Esophagus mucosa (tissue), 1 donor: Measurements from ENCODE around the gene TANC1. TPM values are rescaled to one million over a fixed set of nuclear protein-coding genes. Genes with fewer than 3 reads are reported as not detected.

ENCODE experiments used
- ATAC-seq: fragments of 200-7000 bp; cut with Tn5 transposase; one replicate; pipeline ENCODE4 v1.9.1; 2020
- total RNA-seq: library from RNA; stranded (reverse); gene quantifications from one replicate; pipeline ENCODE4 v1.2.4, GENCODE V29; 2023
- donor health status: DM: yes; HTN: yes; CAD: no.

The TANC1 gene
- 23.8 TPM for total RNA-seq

DNA sequence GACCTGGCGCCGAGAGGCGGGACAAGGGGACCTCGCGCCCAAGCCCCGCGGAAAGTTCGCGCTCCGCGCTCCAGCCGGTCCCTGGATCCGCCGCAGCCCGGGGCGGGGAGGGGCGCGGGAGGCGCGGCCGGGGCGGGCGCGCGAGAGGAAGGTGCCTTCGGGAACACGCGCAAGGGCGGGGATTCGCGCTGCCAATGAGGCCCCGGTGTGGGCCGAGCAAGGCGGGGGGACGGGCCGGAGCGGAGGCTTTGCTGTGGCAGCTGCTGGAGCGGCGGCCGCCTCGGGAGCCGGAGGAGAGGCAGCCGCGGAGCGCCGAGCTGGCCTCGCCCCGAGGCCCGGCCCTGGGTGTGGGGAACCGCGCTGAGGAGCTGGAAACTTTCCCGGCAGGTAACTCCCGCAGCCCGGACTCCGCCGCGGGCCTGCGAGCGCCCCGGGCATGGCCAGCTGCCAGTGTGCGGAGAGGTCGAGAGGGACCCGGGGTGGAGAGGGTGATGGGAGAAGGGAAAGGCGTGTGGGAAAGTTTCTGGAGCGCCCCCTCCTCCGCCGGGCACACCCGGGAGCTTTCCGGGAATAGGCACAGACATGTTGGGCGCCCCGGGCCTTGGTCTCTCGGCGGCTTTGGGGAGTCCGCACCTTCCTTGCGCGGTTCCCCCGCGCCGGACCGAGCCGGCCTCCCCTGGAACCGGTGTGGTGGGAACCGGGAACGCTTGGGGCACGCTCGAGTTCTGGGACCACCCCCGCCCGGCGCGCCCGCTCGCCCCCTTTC lies at the start of gene TANC1:
TSS of gene TANC1 (plus strand) at position 245 of the 766 bp plus-strand sequence. CDS start 97,271 bp downstream, outside the sequence.
- ATAC-seq, result peak; percentile 96

DNA sequence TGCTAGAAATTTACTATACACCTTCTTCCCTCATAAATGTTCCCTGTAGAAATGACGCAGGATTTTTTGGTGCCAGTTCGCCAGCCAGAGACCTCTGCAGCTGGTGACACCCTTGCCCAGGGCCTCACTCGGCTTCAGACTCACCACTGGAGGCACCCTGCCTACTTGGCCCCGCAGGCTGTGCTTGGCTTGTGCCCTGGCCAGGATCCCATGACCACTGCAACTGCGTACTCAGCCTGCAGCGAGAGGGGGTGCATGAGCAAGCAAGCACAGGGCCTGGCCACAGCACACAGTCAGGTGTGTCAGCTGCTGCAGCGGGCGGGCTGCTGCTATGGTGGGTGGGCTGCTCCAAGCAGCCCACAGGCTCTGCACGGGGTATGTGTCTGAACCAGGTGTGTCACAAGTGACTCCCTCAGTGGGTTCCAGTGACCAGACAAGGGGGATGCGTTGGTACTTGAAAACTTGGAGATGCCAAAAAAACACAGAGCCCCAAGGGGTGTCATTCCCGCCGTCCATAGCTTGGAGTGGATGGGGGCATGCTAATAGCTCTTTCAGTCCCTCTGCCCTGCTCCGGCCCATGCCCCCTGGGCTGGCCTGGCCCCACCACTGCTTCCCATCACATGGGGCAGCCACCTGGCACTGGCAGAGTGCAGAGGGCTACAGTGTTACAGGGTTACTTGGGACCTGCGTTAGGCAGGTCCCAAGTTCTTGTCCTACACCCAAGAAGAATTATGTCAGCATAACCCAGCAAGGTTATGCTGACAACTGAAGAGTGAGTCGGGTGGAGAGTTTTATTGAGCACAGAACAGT lies 46.6 kb upstream of the TANC1 start:
- no peak for ATAC-seq

DNA sequence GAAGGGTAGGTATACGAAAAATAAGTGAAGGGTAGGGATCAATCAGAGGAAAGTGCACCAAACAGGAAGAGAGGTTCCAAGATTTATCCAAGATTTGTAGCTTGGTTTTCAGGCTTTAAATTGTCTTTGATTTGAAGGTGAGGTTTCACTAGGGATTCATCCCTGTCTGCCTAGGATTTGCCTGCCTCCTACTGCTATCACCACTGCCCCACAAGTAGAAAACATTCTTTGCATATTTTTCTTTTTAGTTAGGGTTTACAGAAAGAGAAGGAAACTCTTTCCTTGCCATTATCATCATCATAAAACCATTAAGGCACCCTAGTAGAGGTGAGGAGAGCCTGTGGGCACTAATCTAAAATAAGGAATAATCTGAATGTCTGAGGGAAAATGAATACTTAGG lies 45.8 kb upstream of the TANC1 start:
- ATAC-seq, result no peak

GRCh38 chr2:158923180-158923594 lies 45.3 kb upstream of the TANC1 start:
- ATAC-seq, result no peak

DNA sequence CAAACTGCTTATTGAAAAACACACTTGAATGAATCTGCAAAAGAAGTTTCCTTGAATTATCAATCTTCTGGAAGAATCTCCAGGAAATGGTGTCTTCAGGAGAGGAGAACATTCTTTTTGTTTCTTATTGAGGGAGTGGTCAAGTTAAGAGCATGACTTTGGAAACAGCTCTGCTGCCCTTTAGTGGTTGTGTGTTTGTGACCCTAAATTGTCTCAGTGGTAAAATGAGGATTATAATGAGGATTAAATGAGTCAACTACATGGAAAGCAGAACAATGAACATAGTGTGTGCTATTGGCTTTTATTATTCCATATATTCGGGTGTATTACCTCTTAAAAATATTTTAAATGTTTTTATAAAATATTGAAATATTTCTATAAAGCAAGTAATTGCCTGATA lies 44.8 kb upstream of the TANC1 start:
- ATAC-seq, result no peak

DNA sequence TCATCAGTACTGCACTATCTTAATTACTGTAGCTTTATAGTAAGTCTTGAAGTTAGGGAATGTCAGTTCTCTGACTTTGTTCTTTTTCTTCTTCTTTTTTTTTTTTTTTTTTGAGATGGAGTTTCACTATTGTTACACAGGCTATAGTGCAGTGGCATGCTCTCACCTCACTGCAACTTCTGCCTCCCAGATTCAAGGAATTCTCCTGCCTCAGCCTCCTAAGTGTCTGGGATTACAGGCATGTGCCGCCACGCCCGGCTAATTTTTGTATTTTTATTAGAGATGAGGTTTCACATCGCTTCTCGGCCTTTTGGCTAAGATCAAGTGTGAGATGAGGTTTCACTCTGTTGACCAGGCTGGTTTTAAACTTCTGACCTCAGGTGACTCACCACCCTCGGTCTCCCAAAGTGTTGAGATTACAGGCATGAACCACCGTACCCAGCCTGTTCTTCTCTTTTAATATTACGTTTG lies 41.9 kb upstream of the TANC1 start:
- peak; percentile 73 for ATAC-seq

DNA sequence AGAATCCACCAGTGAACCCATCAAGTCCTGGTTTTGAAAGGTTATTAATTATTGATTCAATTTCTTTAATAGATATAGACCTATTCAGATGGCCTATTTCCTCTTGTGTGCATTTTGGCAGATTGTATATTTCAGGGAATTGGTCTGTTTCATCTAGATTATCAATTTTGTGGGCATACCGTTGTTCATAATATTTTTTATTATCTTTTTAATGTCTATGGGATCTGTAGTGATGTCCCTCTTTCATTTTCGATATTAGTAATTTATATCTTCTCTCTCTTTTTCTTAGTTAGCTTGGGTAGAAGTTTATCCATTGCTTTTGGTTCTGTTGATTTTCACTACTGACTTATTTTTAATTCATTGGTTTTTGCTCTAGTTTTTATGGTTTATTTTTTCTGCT lies 39.9 kb upstream of the TANC1 start:
- no peak for ATAC-seq

- ATAC-seq, result peak; percentile 73
These were observed 39.5 kb upstream of the TANC1 start for GRCh38 chr2:158928965-158929364.

- no peak for ATAC-seq
These were observed 36.9 kb upstream of the TANC1 start for GRCh38 chr2:158931572-158931971.

DNA sequence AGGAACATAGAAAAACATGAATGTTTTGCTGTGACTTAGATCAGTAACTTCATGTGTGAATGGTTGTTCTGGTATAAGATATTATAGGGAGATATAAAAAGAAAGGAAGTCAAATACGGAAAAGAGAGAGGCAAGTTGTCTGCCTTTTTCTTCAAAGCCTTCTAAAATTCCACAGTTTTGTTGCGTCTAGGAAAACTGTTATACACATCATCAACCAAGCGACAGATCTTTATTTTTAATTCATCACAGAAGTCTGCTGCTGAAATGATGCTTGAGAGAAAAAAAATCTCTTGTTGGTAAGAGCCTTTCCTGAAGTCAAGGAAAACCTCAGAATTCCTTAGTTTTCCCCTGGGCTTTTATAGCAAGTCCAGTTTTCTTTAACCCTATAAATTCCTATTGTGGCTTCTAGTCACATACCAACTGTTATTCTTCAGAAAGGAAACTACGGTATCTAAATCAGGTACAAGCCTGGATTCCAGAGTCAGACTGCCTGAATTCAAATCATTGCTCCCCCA lies 36.3 kb upstream of the TANC1 start:
- ATAC-seq, result no peak

DNA sequence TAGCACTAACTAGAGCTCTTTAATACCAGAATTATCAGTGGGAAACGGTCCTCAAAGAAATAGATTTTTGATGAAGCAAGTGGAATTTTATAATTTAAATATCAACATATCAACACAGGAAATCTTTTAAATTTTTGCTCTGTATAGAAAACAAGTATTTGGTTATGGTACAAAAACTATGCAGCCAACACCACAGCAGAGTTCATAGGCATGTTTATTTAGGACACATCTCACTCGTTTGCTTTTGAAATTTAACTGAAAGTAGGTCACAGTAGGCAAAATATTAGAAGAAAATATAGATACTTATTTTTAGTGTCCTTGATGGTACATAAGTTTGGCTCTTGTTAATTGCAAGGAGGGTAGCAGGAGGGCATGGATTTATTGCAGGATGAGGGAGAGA lies 34.3 kb upstream of the TANC1 start:
- ATAC-seq, result no peak

- no peak for ATAC-seq
These were observed 32.8 kb upstream of the TANC1 start for GRCh38 chr2:158935617-158936016.

DNA sequence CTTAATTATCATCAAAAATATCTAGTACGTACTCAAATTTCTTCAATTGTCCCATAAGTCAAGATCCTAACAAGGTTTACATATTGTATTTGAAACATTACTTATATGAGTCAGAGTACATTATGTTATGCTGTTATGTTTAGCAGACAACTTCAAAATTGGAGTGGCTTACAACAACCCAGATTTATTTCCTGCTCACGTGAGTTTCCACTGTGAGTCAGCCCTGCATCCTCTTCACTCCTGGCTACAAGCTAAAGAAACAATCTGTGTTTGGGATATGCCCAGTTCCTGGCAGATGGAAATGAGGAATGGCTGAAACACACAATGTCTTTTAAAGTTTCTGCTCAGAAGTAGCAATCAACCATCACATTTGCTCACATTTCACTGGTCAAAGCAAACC lies 31.5 kb upstream of the TANC1 start:
- peak; percentile 84 for ATAC-seq

DNA sequence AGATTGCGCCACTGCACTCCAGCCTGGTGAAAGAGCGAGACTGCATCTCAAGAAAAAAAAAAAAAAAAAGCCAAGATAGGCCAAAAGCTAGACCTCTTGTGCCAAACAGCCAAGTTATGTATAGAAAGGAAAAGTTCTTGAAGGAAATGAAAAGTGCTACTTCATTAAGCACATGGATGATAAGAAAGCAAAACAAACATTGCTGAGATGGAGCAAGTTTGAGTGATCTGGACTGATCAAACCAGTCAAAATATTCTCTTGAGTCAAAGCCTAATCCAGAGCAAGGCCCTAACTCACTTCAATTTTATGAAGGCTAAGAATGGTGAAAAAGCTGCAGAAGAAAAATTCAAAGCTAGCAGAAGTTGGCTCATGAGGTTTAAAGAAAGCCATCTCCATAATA lies 28.1 kb upstream of the TANC1 start:
- ATAC-seq, result no peak

- no peak for ATAC-seq
These were observed 24.5 kb upstream of the TANC1 start for GRCh38 chr2:158943973-158944372.

DNA sequence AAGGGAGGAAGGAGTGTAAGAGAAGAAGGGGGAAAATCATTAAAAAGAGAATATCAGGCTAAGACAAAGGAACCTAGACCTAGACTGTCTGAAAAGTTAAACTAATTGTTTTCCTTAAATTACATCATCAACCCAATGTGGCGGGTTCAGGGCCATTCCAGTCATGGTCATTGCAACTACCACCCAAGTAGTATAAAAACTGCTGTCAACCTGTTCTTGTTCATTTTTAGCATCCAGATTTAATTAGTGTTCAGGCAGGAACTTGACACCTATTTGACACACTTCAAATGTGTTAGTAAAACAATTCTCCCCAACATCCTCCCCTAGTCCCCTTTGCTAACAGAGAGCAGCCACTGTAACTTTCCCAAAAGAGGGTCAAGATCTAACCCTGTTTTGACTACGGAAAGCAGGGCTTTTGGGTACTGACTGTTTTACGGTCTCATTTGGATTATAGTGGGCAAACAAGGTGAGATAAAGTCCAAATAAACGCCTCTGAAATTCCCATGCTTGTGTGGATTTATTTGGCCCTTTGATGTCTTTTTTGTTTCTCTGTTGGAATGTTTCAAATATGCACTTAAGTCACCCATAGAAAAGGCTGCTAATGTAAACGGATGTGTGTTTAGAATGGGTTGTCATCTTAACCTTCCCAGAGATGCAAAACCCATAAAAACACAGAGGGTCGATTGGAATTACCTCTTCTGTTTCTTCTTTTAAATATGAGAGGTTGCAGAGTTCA lies 19.3 kb upstream of the TANC1 start:
- no peak for ATAC-seq

DNA sequence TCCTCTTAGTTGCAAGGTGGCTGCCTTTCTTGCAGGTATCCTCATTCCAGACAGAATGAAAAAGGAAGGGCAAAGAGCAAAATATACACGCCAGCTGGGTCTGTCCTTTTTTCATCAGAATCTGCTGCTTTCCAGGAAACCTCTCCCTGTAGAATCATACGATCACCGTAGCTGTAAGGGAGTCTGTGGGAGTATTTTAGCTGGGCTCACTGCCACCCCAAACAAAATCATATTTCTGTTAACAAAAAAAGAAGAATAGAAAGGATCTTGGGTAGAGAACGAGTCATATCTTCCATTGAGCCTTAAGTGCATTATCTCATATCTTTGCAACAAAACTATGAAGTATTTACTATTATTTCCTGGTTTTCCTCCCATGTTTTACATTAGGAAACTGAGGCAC lies 15.0 kb upstream of the TANC1 start:
- ATAC-seq, result no peak

GRCh38 chr2:158953926-158954763 lies 14.3 kb upstream of the TANC1 start:
- ATAC-seq, result peak; percentile 71

DNA sequence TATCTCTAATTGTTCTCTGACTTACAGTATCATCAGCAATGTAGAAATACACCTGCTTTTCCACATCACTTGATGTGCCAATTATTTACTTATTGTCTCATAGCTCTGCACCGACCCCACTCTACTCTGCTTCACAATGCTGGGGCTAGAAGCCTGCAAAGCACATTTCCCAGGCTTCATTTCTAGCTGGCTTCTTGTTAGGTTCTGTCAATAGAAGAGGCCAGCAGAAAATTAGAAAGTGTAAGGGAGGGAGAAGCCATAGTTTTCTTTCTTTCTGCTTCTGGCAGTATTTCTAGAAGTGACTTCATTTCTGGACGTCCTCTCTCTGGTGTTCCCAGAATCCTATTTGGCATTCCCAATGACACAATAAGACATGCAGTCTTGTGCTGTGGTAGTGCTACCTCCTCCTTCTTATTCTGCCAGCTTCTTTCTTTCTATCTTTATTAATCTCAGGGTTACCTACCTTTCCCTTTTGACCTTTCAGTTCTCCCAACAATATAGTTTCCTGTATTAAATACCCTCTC lies 12.5 kb upstream of the TANC1 start:
- no peak for ATAC-seq

DNA sequence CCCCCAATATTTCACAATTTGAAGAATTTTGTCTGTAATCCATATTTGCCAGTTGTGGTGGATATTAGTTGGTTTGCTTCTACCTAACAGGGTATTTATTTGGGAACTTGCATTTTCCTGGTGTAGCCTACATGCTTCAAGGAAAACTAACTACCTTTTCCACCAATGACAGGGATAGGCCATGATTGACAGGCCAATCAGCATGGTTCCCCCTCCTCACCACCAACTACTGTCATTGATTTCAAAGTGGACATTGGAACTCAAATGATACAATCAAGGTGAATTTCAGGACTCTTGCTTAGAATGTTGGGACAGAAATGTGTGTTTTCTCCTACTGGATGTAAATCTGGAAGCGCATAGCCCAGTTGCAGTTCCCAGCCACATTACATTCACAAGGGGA lies 10.1 kb upstream of the TANC1 start:
- no peak for ATAC-seq

DNA sequence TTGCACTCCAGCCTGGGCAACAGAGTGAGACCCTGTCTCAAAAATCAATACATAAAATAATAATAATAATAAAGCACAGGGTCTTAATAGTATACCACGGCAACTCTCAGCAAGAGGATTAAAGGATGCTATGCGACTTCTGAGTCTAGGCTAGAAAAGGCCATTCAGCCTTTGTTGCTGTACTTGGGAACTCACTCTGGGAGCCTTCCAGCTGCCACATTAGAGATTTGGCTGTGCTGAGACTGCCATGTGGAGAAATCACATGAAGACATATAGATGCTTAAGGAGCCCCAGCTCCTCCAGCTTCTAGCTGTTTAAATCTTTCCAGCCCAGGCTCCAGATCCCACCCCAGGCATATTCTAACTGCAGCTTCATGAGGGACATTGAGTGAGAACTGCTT lies 8.2 kb upstream of the TANC1 start:
- ATAC-seq, result no peak

DNA sequence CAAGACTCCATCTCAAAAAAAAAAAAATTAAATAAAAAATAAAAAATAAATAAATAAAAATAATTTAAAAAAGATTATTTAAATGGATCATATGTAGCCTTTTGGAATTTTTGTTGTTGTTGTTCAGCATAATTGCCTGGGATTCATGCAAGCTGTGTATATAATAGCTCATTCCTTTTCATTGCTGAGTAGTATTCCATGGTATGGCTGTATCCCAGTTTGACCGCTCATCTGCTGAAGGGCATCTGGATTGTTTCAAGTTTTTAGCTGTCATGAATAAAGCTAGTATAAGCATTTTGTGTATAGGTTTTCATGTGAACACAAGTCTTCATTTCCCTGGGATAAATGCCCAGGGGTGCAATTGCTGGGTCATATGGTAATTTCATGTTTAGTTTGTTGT lies 6.4 kb upstream of the TANC1 start:
- no peak for ATAC-seq
